ENCODE data around the gene ANKRD40CL.

The ANKRD40CL gene

GRCh38 chr17:50766222-50767023 lies 895 bp downstream of the ANKRD40CL start:
- DNase-seq (ENCODE audit: low read depth): no peak
- TF ChIP-seq CTCF (IDR thresholded peaks at IDR 0.05; ENCODE audit: control insufficient read depth, insufficient read depth, low read depth, low read length, missing control alignments): no peak
- H3K4me3 ChIP-seq (ENCODE audit: control insufficient read depth, low read depth, low read length): no peak overlapping the region

DNA sequence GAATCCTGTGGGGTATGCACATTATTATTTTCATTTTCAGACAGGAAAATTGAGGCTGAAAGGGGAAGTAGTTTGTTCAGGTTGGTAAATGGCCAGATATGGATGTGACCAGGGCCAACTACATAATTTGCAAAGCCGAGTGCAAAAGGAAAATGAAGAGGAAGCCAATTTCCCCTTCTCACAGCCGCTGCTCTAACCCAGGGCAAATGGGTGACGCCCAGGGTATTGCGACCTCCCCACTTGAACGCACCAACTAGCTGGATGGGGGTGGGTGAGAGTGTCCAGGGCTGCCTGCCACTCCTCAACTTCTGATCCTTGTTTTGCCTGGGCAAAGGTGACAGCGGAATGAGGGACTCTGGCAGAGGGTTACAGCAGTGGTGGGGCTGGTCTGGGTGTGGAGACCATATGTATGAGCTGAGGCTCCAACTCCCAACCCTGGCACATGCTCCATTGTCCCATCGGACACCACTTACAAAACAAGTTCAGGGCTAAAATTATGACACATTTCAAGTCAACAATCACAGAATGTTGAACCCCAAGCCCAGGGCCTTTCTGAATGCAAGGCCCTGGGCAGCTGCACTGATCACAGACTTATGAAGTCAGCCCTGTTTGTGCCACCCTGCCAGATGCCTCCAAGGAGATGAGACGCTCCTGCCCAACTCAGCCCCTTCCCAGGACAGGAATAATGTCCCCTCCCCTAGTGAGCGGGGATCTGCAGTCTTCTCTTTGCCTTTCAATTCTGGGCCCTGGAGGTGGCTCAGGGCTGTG lies 1.7 kb downstream of the ANKRD40CL start:
- DNase-seq (ENCODE audit: low read depth): no peak
- no peak for TF ChIP-seq CTCF (IDR thresholded peaks at IDR 0.05; ENCODE audit: control insufficient read depth, insufficient read depth, low read depth, low read length, missing control alignments)

DNA sequence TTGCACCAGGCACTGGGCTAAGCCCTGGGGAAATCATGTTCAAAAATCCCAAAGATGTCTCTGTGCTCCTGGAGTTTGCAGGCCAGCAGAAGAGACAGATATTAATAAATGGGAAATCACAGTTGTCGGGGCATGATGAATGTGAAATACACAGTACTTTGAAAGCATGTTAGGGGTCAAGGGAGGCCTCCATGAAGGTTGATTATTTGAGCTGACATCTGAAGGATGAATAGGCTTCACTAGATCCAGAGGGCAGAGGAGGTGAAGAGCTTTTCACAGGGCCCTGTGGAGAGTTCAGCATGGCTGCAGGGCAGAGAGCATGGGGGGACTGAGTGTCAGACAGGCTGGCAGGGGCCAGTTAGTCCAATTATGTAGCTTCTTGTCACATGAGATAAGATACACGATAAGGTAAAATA lies 2.6 kb downstream of the ANKRD40CL start:
- DNase-seq (ENCODE audit: low read depth): no peak

More for the DNA sequence above, 1.7 kb downstream of the ANKRD40CL start:
- H3K4me3 ChIP-seq (ENCODE audit: control insufficient read depth, low read depth, low read length): no peak overlapping the region

DNA sequence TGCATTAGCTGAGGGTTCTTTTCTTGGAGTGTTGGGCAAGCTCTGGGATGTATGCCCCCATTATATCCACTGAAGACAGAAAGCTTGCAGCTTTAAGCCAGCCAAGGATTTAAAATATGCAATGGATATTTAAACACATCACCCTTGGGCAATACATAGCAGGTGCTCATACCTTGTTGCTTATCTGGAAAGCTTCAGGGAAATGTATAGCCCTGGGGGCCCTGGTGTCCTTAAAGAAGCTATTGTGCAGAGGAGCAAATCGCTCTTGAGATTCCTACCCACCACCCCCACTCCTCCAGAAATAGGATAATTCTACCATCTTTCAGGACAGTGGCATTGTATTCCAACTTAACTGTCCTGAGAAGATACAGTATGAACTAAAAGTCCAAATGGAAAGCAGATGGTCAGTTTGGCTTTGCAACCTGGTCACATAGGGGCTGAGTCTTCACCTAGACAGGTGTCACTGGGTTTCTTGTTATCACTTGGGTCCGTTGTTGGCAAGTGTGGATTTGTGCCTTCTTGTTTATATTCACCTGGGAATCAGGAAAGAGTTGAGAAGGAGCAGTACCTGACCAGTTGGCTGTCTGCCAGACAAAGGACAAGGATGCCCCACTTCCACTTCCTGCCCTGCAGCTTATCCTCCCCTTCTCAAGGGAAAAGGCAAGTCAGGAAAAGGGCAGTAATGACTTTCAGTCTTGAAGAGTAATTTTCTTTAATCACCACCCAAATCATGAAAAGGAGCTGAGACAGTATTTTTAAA lies 3.4 kb downstream of the ANKRD40CL start:
- H3K4me3 ChIP-seq (ENCODE audit: control insufficient read depth, low read depth, low read length): no peak overlapping the region
- no peak for DNase-seq (ENCODE audit: low read depth)
- no peak for TF ChIP-seq CTCF (IDR thresholded peaks at IDR 0.05; ENCODE audit: control insufficient read depth, insufficient read depth, low read depth, low read length, missing control alignments)

More for the DNA sequence above, 2.6 kb downstream of the ANKRD40CL start:
- no peak overlapping the region for H3K4me3 ChIP-seq (ENCODE audit: control insufficient read depth, low read depth, low read length)
- no peak for TF ChIP-seq CTCF (IDR thresholded peaks at IDR 0.05; ENCODE audit: control insufficient read depth, insufficient read depth, low read depth, low read length, missing control alignments)

- TF ChIP-seq CTCF (IDR thresholded peaks at IDR 0.05; ENCODE audit: control insufficient read depth, insufficient read depth, low read depth, low read length, missing control alignments): no peak
- H3K4me3 ChIP-seq (ENCODE audit: control insufficient read depth, low read depth, low read length): no peak overlapping the region
- no peak for DNase-seq (ENCODE audit: low read depth)
These were observed 5.1 kb downstream of the ANKRD40CL start for GRCh38 chr17:50762177-50762576.

- no peak for DNase-seq (ENCODE audit: low read depth)
- no peak for TF ChIP-seq CTCF (IDR thresholded peaks at IDR 0.05; ENCODE audit: control insufficient read depth, insufficient read depth, low read depth, low read length, missing control alignments)
- no peak overlapping the region for H3K4me3 ChIP-seq (ENCODE audit: control insufficient read depth, low read depth, low read length)
These were observed 8.3 kb downstream of the ANKRD40CL start for GRCh38 chr17:50758989-50759544.
